Activated effector memory CD4-positive, alpha-beta T cell treated with Interleukin-2 at 50 U/mL for 16 hours (primary cell): ENCODE data around the gene GRK1.
A peak's percentile ranks its signal among the peaks of the same experiment; 100 is the strongest.

Source experiments
- DNase-seq: peaks from one replicate; pipeline ENCODE4 v3.0.0-alpha.2; 2020

The GRK1 gene

GRCh38 chr13:113667771-113668490, 912 bp downstream of the GRK1 start:
- no peak for DNase-seq

DNA sequence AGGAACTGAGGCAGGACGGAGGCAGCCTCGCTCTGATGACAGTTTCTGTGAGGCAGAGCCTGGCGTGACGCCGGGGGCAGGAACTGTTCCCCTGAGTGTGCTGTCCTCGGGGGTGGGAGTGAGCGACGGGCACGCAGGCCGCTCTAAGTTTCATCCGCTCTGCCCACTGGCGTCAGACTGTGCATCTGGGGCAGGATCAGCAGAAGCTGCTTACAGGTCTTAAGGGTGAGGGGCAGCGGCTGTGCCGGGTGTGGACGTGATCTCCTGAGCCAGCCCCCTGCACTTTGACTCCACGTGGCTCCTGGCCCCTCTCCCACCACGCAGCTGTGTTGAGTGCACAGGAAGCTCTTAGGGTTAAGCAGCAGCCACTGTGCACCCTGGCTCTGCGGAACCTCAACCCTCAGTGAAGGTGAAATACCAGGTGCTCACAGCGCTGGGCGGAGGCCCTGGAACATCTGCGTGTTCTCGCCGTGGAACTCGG, 1.5 kb downstream of the GRK1 start:
- DNase-seq: no peak

- DNase-seq: no peak
Observed at GRCh38 chr13:113669231-113669754, 2.3 kb downstream of the GRK1 start.

GRCh38 chr13:113669755-113670341, 2.8 kb downstream of the GRK1 start:
- DNase-seq: no peak

- no peak for DNase-seq
Observed at GRCh38 chr13:113670541-113670940, 3.5 kb downstream of the GRK1 start.

GRCh38 chr13:113671066-113672001, 4.3 kb downstream of the GRK1 start:
- no peak for DNase-seq

GRCh38 chr13:113672002-113672651, 5.1 kb downstream of the GRK1 start:
- DNase-seq: no peak

DNA sequence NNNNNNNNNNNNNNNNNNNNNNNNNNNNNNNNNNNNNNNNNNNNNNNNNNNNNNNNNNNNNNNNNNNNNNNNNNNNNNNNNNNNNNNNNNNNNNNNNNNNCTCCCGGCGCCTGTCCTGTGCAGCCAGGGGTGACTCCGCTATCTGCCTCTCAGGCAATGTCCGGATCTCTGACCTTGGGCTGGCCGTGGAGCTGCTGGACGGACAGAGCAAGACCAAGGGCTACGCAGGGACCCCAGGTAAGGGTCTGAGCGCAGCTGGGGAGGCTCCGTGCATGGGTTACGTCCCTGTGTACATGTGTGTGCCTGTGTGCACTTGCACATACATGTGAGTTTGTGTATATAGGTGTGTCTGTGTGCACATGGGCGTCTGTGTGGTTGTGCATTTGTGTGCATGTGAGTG, 55.9 kb downstream of the GRK1 start:
- no peak for DNase-seq

DNA sequence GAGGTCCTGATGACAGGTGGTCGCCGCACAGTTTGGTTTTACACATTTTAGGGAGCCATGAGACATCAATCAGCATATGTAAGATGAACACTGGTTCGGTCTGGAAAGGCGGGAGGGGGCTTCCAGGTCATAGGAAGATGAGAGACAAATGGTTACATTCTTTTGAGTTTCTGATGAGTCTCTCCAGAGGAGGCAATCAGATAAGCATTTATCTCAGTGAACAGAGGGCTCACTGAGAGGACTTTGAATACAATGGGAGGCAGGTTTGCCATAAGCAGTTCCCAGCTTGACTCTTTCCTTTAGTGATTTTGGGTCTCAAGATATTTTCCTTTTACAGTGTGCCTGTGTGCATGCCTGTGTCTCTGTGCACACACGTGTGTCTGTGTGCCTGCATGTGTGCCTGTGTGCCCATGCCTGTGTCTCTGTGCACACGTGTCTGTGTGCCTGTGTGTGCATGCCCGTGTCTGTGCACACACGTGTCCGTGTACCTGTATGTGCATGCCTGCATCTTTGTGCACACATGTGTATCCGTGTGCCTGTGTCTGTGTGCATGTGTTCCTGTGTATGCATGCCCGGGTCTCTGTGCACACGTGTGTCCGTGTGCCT, 56.5 kb downstream of the GRK1 start:
- DNase-seq: no peak

GRCh38 chr13:113724016-113724758, 57.2 kb downstream of the GRK1 start:
- DNase-seq: no peak

GRCh38 chr13:113724780-113725315, 57.8 kb downstream of the GRK1 start:
- DNase-seq: peak; percentile 85

DNA sequence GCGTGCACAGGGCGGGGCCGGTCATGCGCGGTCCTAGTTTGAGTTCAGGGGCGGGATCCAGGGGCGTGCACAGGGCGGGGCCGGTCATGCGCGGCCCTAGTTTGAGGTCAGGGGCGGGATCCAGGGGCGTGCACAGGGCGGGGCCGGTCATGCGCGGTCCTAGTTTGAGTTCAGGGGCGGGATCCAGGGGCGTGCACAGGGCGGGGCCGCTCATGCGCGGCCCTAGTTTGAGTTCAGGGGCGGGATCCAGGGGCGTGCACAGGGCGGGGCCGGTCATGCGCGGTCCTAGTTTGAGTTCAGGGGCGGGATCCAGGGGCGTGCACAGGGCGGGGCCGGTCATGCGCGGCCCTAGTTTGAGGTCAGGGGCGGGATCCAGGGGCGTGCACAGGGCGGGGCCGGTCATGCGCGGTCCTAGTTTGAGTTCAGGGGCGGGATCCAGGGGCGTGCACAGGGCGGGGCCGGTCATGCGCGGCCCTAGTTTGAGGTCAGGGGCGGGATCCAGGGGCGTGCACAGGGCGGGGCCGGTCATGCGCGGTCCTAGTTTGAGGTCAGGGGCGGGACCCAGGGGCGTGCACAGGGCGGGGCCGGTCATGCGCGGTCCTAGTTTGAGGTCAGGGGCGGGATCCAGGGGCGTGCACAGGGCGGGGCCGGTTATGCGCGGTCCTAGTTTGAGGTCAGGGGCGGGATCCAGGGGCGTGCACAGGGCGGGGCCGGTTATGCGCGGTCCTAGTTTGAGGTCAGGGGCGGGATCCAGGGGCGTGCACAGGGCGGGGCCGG, 58.5 kb downstream of the GRK1 start:
- peak; percentile 64 for DNase-seq

GRCh38 chr13:113726106-113726821, 59.2 kb downstream of the GRK1 start:
- peak; percentile 39 for DNase-seq

DNA sequence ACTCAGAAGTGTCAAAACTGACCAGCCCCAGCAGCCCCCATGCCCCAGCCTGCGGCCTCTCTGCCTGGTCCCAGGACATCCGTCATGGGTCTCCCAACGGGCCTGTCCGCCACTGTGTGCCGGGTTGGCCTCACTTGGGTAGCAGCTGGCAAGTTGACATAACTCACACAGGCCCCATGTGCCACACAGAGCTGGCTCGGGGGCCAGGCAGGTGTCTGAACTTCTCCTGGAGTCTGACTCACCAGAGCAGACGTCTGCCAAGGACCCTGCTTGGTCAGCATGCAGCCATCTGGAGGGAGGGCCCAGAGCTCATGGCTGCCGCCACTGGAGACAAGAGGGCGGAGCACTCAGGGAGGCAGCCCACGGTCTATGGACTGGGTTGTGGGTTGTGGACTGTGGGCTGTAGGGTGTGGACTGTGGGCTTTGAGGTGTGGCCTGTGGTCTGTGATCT, 60.0 kb downstream of the GRK1 start:
- DNase-seq: no peak

GRCh38 chr13:113728571-113729054, 61.6 kb downstream of the GRK1 start:
- no peak for DNase-seq

DNA sequence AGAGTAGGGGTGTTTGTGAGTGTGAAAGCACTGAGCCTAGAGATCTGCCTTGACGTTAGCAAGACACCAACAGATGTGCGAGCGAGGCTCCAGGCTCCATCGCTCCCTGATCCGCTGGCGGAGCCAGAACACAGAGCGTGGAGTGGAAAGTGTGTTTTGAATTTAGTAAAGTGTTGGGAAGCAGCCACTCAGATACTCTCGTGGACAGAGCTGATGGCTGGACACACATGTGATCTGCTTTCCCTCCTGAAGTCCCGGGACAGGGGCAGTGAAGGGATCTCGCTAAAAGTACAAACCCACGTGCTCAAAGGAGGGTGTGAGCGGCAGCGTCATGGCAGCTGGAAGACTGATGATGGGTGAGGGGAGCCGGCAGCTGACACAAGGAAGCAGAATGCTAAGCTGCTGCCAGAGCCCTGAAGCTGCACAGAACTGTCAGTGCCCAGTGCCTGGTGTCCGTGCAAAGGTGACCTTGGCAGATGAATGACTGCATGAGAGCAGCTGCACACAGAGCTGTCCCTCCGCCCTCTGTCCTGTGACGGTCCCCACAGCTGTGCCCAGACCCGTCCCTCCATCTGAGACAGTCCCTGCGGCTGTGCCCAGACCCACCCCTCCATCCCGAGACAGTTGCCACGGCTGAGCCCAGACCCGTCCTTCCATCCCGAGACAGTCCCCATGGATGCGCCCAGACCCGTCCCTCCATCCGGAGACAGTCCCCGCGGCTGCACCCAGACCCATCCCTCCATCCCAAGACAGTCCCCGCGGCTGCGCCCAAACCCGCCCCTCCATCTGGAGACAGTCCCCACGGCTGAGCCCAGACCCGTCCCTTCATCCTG, 62.4 kb downstream of the GRK1 start:
- no peak for DNase-seq

DNA sequence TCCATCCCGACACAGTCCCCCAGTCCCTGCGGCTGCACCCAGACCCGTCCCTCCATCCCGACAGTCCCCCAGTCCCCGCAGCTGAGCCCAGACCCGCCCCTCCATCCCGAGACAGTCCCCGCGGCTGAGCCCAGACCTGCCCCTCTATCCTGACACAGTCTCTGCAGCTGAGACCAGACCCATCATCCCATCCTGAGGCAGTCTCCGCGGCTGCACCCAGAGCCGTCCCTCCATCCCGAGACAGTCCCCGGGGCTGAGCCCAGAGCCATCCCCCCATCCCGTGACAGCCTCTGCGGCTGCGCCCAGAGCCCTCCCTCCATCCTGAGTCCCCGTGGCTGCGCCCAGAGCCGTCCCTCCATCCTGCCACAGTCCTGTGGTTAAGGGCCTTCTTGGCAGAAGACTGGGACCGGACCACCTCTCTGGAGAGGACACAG, 63.3 kb downstream of the GRK1 start:
- no peak for DNase-seq

GRCh38 chr13:113730831-113731191, 63.8 kb downstream of the GRK1 start:
- no peak for DNase-seq
